ENCODE measurements around the gene TUSC2.

The TUSC2 gene

GRCh38 chr3:50298836-50299637 is 29.0 kb downstream of the TUSC2 start, which contains the start of the genes HYAL3 and NAA80:
TSS of gene HYAL3 (minus strand) at chr3:50299405. CDS start at chr3:50295602, 3,803 bp downstream.
TSS of gene NAA80 (minus strand) at chr3:50299405. CDS start at chr3:50297463, 1,942 bp downstream.
- peak; percentile 93 for TF ChIP-seq ZNF8 (CRISPR knock-in tag; IDR thresholded peaks at IDR 0.05)
- TF ChIP-seq SNAI2 (CRISPR knock-in tag; IDR thresholded peaks at IDR 0.05): no peak
- TF ChIP-seq ZFP3 (CRISPR knock-in tag; IDR thresholded peaks at IDR 0.05): 0 out of 2 replicates have a peak, but pooled peaks have one; percentile 26
- TF ChIP-seq GLIS3 (CRISPR knock-in tag; IDR thresholded peaks at IDR 0.05): no peak
- TF ChIP-seq RARB (CRISPR knock-in tag; IDR thresholded peaks at IDR 0.05): no peak
- ATAC-seq: peak; percentile 90

- ATAC-seq: no peak
- TF ChIP-seq ZFP30 (CRISPR knock-in tag; IDR thresholded peaks at IDR 0.05): no peak
- TF ChIP-seq, protein P1, sequence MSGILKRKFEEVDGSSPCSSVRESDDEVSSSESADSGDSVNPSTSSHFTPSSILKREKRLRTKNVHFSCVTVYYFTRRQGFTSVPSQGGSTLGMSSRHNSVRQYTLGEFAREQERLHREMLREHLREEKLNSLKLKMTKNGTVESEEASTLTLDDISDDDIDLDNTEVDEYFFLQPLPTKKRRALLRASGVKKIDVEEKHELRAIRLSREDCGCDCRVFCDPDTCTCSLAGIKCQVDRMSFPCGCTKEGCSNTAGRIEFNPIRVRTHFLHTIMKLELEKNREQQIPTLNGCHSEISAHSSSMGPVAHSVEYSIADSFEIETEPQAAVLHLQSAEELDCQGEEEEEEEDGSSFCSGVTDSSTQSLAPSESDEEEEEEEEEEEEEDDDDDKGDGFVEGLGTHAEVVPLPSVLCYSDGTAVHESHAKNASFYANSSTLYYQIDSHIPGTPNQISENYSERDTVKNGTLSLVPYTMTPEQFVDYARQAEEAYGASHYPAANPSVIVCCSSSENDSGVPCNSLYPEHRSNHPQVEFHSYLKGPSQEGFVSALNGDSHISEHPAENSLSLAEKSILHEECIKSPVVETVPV (CRISPR knock-in tag; IDR thresholded peaks at IDR 0.05): no peak
- no peak for TF ChIP-seq ZNF8 (CRISPR knock-in tag; IDR thresholded peaks at IDR 0.05)
- no peak for TF ChIP-seq RARB (CRISPR knock-in tag; IDR thresholded peaks at IDR 0.05)
These were observed 29.9 kb downstream of the TUSC2 start for GRCh38 chr3:50297896-50298725.

DNA sequence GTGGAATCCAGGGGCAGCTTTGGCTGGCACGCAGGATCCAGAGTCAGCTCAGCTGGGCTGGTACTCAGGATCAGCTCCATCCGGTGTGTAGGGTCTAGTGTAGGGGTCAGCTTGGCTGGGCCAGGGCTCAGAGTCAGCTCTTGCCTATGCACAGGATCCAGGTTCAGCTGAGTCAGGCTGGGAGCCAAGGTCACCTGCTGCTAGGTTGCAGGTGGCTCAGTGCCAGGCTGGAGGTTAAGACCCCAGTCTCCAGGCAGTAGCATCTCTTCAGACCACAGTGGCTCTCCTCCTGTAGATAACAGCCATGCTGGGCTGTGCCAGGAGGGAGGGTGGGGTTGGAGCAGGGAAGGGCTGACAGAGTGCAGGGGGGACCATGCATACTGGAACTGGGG is 30.6 kb downstream of the TUSC2 start:
- no peak for ATAC-seq
- no peak for TF ChIP-seq ZNF565 (CRISPR knock-in tag; conservative IDR thresholded peaks at IDR 0.05; ENCODE audit: low read depth)
- no peak for TF ChIP-seq BACH2 (CRISPR knock-in tag; IDR thresholded peaks at IDR 0.05; ENCODE audit: borderline replicate concordance)
- TF ChIP-seq PATZ1 (CRISPR knock-in tag; IDR thresholded peaks at IDR 0.05; ENCODE audit: borderline replicate concordance): no peak
- TF ChIP-seq ZFP3 (CRISPR knock-in tag; IDR thresholded peaks at IDR 0.05): no peak
- TF ChIP-seq, protein P2, sequence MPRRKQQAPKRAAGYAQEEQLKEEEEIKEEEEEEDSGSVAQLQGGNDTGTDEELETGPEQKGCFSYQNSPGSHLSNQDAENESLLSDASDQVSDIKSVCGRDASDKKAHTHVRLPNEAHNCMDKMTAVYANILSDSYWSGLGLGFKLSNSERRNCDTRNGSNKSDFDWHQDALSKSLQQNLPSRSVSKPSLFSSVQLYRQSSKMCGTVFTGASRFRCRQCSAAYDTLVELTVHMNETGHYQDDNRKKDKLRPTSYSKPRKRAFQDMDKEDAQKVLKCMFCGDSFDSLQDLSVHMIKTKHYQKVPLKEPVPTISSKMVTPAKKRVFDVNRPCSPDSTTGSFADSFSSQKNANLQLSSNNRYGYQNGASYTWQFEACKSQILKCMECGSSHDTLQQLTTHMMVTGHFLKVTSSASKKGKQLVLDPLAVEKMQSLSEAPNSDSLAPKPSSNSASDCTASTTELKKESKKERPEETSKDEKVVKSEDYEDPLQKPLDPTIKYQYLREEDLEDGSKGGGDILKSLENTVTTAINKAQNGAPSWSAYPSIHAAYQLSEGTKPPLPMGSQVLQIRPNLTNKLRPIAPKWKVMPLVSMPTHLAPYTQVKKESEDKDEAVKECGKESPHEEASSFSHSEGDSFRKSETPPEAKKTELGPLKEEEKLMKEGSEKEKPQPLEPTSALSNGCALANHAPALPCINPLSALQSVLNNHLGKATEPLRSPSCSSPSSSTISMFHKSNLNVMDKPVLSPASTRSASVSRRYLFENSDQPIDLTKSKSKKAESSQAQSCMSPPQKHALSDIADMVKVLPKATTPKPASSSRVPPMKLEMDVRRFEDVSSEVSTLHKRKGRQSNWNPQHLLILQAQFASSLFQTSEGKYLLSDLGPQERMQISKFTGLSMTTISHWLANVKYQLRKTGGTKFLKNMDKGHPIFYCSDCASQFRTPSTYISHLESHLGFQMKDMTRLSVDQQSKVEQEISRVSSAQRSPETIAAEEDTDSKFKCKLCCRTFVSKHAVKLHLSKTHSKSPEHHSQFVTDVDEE (CRISPR knock-in tag; IDR thresholded peaks at IDR 0.05): no peak
- TF ChIP-seq, protein P3, sequence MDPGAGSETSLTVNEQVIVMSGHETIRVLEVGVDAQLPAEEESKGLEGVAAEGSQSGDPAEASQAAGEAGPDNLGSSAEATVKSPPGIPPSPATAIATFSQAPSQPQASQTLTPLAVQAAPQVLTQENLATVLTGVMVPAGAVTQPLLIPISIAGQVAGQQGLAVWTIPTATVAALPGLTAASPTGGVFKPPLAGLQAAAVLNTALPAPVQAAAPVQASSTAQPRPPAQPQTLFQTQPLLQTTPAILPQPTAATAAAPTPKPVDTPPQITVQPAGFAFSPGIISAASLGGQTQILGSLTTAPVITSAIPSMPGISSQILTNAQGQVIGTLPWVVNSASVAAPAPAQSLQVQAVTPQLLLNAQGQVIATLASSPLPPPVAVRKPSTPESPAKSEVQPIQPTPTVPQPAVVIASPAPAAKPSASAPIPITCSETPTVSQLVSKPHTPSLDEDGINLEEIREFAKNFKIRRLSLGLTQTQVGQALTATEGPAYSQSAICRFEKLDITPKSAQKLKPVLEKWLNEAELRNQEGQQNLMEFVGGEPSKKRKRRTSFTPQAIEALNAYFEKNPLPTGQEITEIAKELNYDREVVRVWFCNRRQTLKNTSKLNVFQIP (CRISPR knock-in tag; IDR thresholded peaks at IDR 0.05; ENCODE audit: borderline replicate concordance, low read depth): no peak
- no peak for TF ChIP-seq PPARA (CRISPR knock-in tag; IDR thresholded peaks at IDR 0.05; ENCODE audit: borderline replicate concordance)
- no peak for TF ChIP-seq ARNTL (CRISPR knock-in tag; IDR thresholded peaks at IDR 0.05; ENCODE audit: borderline replicate concordance, low read depth)
- no peak for TF ChIP-seq ISL1 (CRISPR knock-in tag; IDR thresholded peaks at IDR 0.05)
- TF ChIP-seq, protein P1 (CRISPR knock-in tag; IDR thresholded peaks at IDR 0.05): no peak
- no peak for TF ChIP-seq RARB (CRISPR knock-in tag; IDR thresholded peaks at IDR 0.05)
- no peak for TF ChIP-seq ZFP30 (CRISPR knock-in tag; IDR thresholded peaks at IDR 0.05)
- no peak for TF ChIP-seq TCF4 (CRISPR knock-in tag; IDR thresholded peaks at IDR 0.05; ENCODE audit: borderline replicate concordance)
- TF ChIP-seq ESRRG (CRISPR knock-in tag; IDR thresholded peaks at IDR 0.05): no peak
- no peak for TF ChIP-seq CSDC2 (CRISPR knock-in tag; IDR thresholded peaks at IDR 0.05)
- no peak for TF ChIP-seq ZC3H10 (CRISPR knock-in tag; IDR thresholded peaks at IDR 0.05)
- TF ChIP-seq, protein P4, sequence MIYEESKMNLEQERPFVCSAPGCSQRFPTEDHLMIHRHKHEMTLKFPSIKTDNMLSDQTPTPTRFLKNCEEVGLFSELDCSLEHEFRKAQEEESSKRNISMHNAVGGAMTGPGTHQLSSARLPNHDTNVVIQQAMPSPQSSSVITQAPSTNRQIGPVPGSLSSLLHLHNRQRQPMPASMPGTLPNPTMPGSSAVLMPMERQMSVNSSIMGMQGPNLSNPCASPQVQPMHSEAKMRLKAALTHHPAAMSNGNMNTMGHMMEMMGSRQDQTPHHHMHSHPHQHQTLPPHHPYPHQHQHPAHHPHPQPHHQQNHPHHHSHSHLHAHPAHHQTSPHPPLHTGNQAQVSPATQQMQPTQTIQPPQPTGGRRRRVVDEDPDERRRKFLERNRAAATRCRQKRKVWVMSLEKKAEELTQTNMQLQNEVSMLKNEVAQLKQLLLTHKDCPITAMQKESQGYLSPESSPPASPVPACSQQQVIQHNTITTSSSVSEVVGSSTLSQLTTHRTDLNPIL (CRISPR knock-in tag; IDR thresholded peaks at IDR 0.05; ENCODE audit: low read depth): no peak
- no peak for TF ChIP-seq GLIS3 (CRISPR knock-in tag; IDR thresholded peaks at IDR 0.05)
- TF ChIP-seq SNAI2 (CRISPR knock-in tag; IDR thresholded peaks at IDR 0.05): no peak
- no peak for TF ChIP-seq ZNF8 (CRISPR knock-in tag; IDR thresholded peaks at IDR 0.05)

All from SK-N-SH treated with all-trans-retinoic acid at 6 μM for 48 hours (cell line).